ENCODE measurements around the gene TMC7. TPM values are rescaled to one million over a fixed set of nuclear protein-coding genes. Genes with fewer than 3 reads are reported as not detected.
A peak's percentile ranks its signal among the peaks of the same experiment; 100 is the strongest.
"Not testable (repeated sequence)": the region's sequence is repeated elsewhere in the genome, so short reads cannot be mapped to it uniquely, and the experiment has no call there.

Gene TMC7
- polyA plus RNA-seq (ENCODE audit: insufficient read length in 4 of 4) = 1 to 10 TPM; 1.7 to 2.1 (median 1.9) TPM

- peak; percentile 65 to 84 (median 73) for DNase-seq (ENCODE audit: low read depth in 4 of 4, low spot score in 3 of 4)
Measured at GRCh38 chr16:18983565-18984434, at the start of gene TMC7. Gene TMC7, plus strand, starts transcription at chr16:18983934. Its CDS starts 130 bp downstream, at chr16:18984064.

GRCh38 chr16:18936727-18937340 lies 46.9 kb upstream of the TMC7 start:
- DNase-seq (ENCODE audit: low read depth in 4 of 4, low spot score in 3 of 4) = no peak

- no peak for DNase-seq (ENCODE audit: low read depth in 4 of 4, low spot score in 3 of 4)
Measured at GRCh38 chr16:18937390-18937789, 46.3 kb upstream of the TMC7 start.

GRCh38 chr16:18938986-18939385 lies 44.7 kb upstream of the TMC7 start:
- DNase-seq (ENCODE audit: low read depth in 4 of 4, low spot score in 3 of 4) = no peak

- no peak for DNase-seq (ENCODE audit: low read depth in 4 of 4, low spot score in 3 of 4)
Measured at GRCh38 chr16:18941471-18941870, 42.3 kb upstream of the TMC7 start.

GRCh38 chr16:18942061-18942460 lies 41.7 kb upstream of the TMC7 start:
- no peak for DNase-seq (ENCODE audit: low read depth in 4 of 4, low spot score in 3 of 4)

GRCh38 chr16:18943414-18943813 lies 40.3 kb upstream of the TMC7 start:
- no peak for DNase-seq (ENCODE audit: low read depth in 4 of 4, low spot score in 3 of 4)

- no peak for DNase-seq (ENCODE audit: low read depth in 4 of 4, low spot score in 3 of 4)
Measured at GRCh38 chr16:18945233-18945632, 38.5 kb upstream of the TMC7 start.

- DNase-seq (ENCODE audit: low read depth in 4 of 4, low spot score in 3 of 4) = no peak
Measured at GRCh38 chr16:18948372-18949020, 35.2 kb upstream of the TMC7 start.

GRCh38 chr16:18950469-18951185 lies 33.1 kb upstream of the TMC7 start:
- no peak for DNase-seq (ENCODE audit: low read depth in 4 of 4, low spot score in 3 of 4)

GRCh38 chr16:18953547-18953946 lies 30.2 kb upstream of the TMC7 start:
- no peak for DNase-seq (ENCODE audit: low read depth in 4 of 4, low spot score in 3 of 4)

- not testable (repeated sequence) for DNase-seq (ENCODE audit: low read depth in 4 of 4, low spot score in 3 of 4)
Measured at GRCh38 chr16:18955874-18956580, 27.7 kb upstream of the TMC7 start.

- DNase-seq (ENCODE audit: low read depth in 4 of 4, low spot score in 3 of 4) = not testable (repeated sequence)
Measured at GRCh38 chr16:18956658-18957241, 27.0 kb upstream of the TMC7 start.

GRCh38 chr16:18958621-18959029 lies 25.1 kb upstream of the TMC7 start:
- no peak for DNase-seq (ENCODE audit: low read depth in 4 of 4, low spot score in 3 of 4)

- no peak for DNase-seq (ENCODE audit: low read depth in 4 of 4, low spot score in 3 of 4)
Measured at GRCh38 chr16:18959031-18959505, 24.7 kb upstream of the TMC7 start.

- DNase-seq (ENCODE audit: low read depth in 4 of 4, low spot score in 3 of 4) = no peak
Measured at GRCh38 chr16:18965555-18965954, 18.2 kb upstream of the TMC7 start.

GRCh38 chr16:18966791-18967190 lies 16.9 kb upstream of the TMC7 start:
- no peak for DNase-seq (ENCODE audit: low read depth in 4 of 4, low spot score in 3 of 4)

- DNase-seq (ENCODE audit: low read depth in 4 of 4, low spot score in 3 of 4) = peak; percentile 47 to 65 (median 62)
Measured at GRCh38 chr16:18969050-18969854, 14.5 kb upstream of the TMC7 start.

- no peak for DNase-seq (ENCODE audit: low read depth in 4 of 4, low spot score in 3 of 4)
Measured at GRCh38 chr16:18969855-18970240, 13.9 kb upstream of the TMC7 start.

All from right renal pelvis (tissue), 4 donors.